NCI-H460 (cell line): ENCODE results near the gene LDHD. TPM values are rescaled to one million over a fixed set of nuclear protein-coding genes. Genes with fewer than 3 reads are reported as not detected.
A peak's percentile ranks its signal among the peaks of the same experiment; 100 is the strongest.

Experiments
- DNase-seq: peaks from one replicate; pipeline ENCODE4 v3.0.0-alpha.2; 2016; ENCODE audit warnings: low read depth; ENCODE audit errors: extremely low read depth
- total RNA-seq: library from RNA; depleted of rRNA; stranded (reverse); fragments of >200 nt; shearing (Covaris generic); gene quantifications from 2 replicates; pipeline ENCODE4 v1.2.3, GENCODE V29; 2014

Gene LDHD
- total RNA-seq, 1 experiment from 2014 or later: 2.6 TPM

DNA sequence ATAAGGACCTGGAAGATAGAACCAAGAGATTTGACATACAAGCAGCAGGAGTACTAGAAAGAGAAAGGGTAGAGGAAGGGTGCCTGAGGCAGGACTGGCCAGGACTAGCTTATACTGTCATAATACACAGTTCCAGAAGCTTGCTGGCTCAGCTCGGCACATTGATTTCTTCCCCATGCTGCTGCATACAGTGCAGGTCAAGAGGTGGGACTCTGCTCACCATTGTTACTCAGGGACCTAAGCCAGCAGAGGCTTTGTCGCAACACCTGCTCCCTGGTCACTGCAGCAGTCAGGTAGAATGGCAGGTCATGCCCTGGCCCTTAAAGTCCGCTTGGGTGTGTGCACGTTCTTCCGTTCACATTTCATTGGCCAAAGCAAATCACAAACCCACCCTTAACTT is 32.8 kb downstream of the LDHD start:
- no peak for DNase-seq

DNA sequence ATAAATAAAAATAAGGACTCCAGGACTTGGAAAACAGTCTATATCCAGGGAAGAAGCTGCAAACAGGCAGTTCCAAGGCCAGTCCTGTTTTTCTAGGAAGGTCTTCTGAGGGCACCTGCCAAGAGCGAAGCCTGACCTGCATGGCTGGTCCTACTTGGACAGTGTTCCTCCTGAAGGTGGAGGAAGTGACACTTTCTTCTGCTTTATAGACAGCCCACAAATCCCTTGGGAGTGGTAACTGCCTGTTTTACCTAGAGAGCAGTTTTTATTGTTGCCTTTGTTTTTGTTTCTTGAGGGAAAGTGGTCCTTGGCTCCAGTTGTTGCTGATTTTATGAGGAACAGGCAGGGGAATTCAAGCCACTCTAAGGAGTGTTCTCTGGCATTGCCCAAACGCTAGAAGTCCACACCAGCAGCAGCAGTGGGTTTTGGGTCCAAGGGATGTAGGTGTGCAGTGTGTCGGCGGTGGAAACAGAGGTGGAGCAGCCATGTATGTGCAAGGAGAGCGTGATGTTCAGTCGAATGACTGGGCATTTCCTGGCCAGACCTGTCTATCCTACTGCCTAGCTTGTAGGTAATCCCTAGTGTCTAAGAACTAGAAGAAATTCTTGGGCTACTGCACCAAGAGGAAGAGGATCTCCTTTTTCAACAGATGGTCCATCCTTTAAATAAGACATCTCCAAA is 35.3 kb downstream of the LDHD start:
- DNase-seq: no peak

DNA sequence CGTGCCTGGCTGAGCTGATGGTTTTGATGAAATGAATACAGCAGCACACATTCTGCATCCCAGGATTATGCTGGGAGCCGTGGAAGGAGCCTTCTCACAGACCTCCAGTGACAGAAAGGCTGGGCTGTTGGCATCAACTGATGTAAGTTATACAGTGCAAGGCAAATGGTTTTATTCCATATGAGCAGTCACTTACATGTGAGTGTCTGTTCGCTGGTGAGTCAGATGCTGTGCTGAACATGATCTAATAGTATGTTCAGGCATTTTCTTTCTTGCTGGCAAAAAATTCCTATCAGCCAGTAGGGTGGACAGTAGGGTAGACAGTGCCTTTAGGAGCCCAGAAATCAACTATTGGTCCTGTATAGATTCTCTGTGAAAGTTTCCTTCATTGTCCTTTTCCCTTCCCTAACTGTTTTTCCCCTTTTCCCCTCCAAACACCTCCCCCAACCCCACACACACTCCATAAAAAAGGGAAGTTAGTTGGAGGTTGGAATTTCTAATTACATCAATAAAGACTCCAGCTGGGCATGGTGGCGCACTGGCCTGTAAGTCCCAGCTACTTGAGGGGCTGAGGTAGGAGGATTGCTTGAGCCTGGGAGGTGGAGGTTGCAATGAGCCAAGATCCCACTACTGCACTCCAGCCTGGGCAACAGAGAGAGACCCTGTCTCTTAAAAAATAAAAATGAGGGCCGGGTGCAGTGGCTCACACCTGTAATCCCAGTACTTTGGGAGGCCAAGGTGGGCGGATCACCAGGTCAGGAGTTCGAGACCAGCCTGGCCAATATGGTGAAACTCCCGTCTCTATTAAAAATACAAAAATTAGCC is 36.2 kb downstream of the LDHD start:
- no peak for DNase-seq

DNA sequence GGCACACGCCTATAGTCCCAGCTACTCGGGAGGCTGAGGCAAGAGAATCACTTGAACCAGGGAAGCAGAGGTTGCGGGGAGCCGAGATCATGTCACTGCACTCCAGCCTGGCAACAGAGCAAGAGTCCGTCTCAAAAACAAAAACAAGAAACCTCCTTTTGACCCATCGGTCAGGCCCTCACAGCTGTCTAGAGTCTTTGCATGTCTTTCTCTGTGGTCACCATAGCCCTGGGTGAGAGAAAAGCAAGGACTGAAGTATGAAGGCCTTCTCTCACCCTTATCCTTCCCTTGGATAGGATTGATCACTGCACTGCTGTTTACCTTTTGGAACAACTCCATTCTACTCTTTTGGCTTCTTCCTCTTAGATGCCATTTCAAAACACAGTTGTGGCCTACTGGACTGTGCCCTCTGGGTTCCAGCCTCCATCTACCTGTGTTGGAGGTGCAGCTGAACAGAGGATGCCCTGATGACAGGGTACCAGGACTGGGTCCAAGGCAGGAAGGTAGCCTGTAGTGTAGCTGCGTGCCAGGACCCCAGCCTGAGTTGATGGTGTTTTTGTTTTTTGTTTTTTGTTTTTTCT is 37.1 kb downstream of the LDHD start:
- no peak for DNase-seq

DNA sequence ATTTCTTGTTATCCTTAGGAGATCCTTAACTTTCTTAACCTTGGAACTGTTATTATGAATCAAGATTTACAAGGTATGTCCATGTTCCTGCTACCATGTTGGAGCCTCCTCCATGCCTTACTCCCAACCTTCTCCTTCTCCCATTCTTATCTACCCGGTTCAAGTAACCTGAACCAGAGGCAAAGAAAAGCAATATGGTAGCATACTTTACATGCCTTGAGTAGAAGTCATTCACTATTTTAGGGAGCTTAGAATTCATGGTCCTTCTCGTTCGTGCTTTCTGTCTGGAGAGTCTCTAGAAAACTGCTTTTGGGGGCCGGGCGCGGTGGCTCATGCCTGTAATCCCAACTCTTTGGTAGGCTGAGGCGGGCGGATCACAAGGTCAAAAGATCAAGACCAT is 37.7 kb downstream of the LDHD start:
- DNase-seq: no peak

- DNase-seq: no peak
These were observed 40.8 kb downstream of the LDHD start for GRCh38 chr16:75075688-75076268.

DNA sequence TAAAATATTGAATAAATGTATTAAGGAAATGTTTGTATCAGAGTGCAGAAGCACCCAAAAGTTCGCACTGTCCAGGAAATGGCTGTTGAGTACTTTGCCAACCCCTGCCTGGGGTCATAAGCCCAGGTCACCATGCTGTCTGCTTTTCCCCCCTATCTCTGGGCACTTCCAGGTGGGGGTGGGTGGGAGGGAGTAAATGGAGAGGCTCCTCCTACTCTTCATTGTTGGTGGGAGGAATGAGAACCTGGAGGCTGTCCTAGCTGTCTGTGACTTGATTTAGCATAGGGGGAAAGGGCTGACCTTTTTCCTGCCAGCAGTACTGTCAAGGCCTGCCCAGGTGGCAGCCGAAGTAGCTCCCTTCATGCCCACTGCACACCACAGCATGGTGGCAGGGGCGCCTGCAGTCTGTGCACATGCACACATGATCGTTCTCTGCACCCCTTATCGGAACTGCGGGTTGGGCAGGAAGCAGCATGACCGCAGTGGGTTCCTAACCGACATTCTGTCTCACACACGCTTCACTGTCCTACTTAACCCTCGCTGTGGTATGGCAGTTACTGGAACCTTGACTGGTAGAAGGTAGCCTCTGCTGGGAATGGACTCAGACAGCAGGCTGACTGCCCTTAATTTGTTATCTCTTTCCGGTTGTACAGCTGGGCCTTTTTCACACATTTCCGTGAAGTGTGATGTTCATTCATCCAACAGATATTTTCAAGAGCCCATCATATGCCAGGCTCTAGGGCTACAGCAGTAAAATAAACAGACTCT is 41.5 kb downstream of the LDHD start:
- no peak for DNase-seq

GRCh38 chr16:75074304-75074793 is 42.2 kb downstream of the LDHD start:
- DNase-seq: no peak

DNA sequence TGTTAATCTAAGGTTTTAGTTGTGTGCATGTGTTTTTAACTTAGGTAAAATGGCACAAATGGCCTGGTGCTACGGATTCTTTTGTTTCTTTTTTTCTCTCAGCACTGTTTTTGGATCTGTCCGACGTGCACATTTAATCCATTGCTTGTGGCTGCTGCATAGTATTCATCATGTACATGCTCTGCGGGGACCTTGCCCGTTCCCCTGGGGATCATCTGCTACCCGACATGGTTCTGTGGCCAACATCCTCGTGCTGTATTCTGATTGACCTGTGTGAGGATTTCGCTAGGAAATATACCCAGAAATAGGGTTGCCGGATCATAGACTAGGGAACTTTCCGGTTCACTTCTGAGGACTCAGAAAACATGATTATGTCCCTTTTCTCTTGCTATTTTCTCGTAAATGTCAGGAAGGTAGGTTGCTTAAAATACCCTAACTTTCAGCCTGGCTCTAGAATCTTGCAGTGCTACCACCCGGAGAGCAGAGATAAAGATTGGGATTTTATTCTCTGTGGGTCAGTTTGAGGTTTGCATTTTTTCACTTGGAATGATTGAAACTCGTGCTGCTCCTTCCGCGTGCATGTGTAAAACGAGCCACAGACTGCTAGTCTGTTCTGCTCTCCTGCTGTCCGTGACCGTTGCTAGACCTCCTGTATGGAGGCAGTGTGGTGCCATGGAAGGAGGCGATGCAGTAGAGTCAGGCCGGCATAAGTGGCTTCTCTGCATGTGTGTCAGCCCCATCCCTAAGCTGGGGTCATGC is 42.9 kb downstream of the LDHD start:
- DNase-seq: no peak

DNA sequence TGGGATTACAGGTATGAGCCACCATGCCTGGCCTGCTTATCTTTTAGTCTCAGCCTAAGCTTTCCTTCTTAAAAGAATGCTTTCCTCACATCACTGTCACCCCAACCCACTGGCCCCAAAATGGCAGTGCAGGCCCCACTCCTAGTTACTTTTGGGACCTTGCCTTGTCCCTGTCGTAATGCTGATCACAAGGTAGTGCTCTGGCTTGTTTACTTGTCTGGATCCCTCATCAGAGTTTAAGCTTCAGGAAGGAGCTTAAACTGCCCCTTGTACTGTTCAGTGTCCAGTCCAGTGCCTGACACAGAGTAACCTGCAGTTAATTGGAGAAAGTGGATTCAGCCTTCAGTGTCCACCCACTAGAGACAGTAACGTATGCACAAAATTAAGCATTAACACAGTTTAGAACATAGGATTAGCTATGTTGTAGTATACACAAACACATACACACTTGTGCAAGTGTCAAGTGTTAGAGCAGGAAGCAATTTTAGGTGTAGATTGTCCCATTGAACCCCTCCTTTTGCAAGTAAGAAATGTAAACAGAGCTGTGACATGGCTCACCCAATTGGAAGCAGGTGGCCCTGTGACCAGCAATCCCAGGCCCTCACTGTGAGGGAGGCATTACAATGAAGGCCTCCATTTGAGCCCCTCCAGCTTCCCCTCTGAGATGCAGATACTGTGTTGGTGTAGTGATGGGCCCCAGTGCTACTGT is 44.2 kb downstream of the LDHD start:
- no peak for DNase-seq

DNA sequence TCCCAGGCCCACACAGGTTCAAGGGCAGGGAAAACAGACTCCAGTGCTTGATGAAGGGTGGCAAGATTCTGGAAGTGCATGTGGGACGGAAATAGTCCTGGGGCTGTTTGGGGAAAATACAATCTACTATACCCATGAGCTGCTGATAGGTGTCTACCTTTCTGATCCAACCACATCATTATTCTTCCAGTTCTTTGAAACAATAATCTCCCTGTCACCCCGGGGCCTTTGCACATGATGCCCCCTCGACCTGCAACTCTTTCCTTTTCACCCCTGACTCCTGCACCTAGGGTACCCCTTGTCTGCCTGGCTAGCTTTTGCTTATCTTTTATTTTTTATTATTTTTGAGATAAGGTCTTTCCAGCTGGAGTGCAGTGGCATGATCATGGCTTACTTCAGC is 45.0 kb downstream of the LDHD start:
- DNase-seq: no peak

DNA sequence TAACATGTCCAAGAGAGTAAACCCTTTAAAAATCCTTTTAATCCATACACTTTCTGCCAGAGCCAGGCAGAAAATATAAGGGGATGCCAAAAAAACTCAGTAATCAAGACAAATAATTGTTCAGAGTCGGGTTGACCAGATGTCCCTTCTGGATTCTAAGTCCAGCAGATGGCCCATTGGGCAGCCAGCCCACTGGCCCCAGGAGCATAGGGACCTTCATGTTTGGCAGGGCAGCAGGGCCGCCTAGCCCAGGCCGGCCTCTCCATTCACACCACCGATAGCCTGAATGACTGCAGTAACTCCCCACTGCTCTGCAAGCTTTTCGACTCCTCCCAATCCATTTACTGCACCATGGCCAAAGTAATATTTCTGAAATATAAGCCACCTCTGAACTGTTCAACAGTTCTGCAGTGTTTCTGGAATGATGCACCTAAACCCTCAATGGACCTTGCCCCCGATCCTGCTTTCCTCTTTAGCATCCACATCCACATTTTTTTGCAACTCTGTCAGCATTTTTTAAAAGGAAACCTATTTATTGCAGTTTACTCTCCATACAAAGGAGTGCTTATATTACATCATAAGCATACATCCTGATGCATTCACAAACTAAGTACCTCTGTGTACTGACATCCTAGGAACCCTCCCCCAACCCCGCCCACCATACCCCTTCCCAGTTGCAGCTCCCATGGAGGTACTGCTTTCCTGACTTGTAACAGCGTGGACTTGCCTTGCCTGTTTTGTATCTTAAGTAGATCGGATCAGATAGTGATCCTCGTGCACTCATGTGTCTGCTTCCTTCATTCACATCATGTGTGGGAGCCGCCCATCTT is 46.4 kb downstream of the LDHD start:
- no peak for DNase-seq

- no peak for DNase-seq
These were observed 48.2 kb downstream of the LDHD start for GRCh38 chr16:75068085-75069031.

GRCh38 chr16:75066861-75067447 is 49.6 kb downstream of the LDHD start:
- DNase-seq: no peak

- DNase-seq: peak; percentile 19
These were observed 50.9 kb downstream of the LDHD start for GRCh38 chr16:75065521-75066149.

GRCh38 chr16:75065149-75065505 is 51.5 kb downstream of the LDHD start:
- no peak for DNase-seq
